Stimulated activated CD8-positive, alpha-beta memory T cell treated with anti-CD3 and anti-CD28 coated beads, Interleukin-7, amount 100 ng/mL, for 48 hours (primary cell): ENCODE measurements around the gene ANKRD53.

Source experiments
- DNase-seq, 2 donors: peaks; one replicate each; pipeline ENCODE4 v3.0.0-alpha.2; 2020; ENCODE audit warnings: low read depth in 1 of 2; ENCODE audit errors: extremely low read depth in 1 of 2

Gene ANKRD53

GRCh38 chr2:70964596-70965386, 13.6 kb upstream of the ANKRD53 start:
- peak; percentile 58 to 65 for DNase-seq

GRCh38 chr2:70965506-70965905, 12.9 kb upstream of the ANKRD53 start:
- no peak for DNase-seq

GRCh38 chr2:70966681-70967080, 11.7 kb upstream of the ANKRD53 start:
- DNase-seq = no peak

GRCh38 chr2:70967189-70967588, 11.2 kb upstream of the ANKRD53 start:
- no peak for DNase-seq

GRCh38 chr2:70974592-70974991, 3.8 kb upstream of the ANKRD53 start:
- DNase-seq = no peak

- DNase-seq = no peak
These were observed 3.2 kb upstream of the ANKRD53 start for GRCh38 chr2:70975237-70975636.

GRCh38 chr2:70977605-70978205, 725 bp upstream of the ANKRD53 start:
- DNase-seq = no peak

- no peak for DNase-seq
These were observed 704 bp downstream of the ANKRD53 start for GRCh38 chr2:70979180-70979488.

GRCh38 chr2:70979626-70980025, 1.2 kb downstream of the ANKRD53 start:
- DNase-seq = no peak

GRCh38 chr2:70981421-70981820, 3.0 kb downstream of the ANKRD53 start:
- no peak for DNase-seq

GRCh38 chr2:70981866-70982810, 3.7 kb downstream of the ANKRD53 start:
- DNase-seq = no peak

- DNase-seq = no peak
These were observed 4.5 kb downstream of the ANKRD53 start for GRCh38 chr2:70982971-70983370.

GRCh38 chr2:70983506-70984227, 5.2 kb downstream of the ANKRD53 start:
- DNase-seq = no peak

- no peak for DNase-seq
These were observed 5.8 kb downstream of the ANKRD53 start for GRCh38 chr2:70984228-70984575.

GRCh38 chr2:70984576-70985282, 6.3 kb downstream of the ANKRD53 start:
- peak; percentile 64 to 74 for DNase-seq

- no peak for DNase-seq
These were observed 6.9 kb downstream of the ANKRD53 start for GRCh38 chr2:70985283-70985688.

- no peak for DNase-seq
These were observed 7.5 kb downstream of the ANKRD53 start for GRCh38 chr2:70985956-70986355.

- no peak for DNase-seq
These were observed 8.2 kb downstream of the ANKRD53 start for GRCh38 chr2:70986499-70987189.

- no peak for DNase-seq
These were observed 9.0 kb downstream of the ANKRD53 start for GRCh38 chr2:70987386-70987785.

GRCh38 chr2:70988151-70988550, 9.7 kb downstream of the ANKRD53 start:
- no peak for DNase-seq
